Ishikawa (cell line): ENCODE results near the gene JARID2.

ENCODE experiments used
- CEBPB ChIP-seq: IDR thresholded peaks from 2 replicates; pipeline ENCODE4 v1.6.1; 2012
- CREB1 ChIP-seq: IDR thresholded peaks from 2 replicates; pipeline ENCODE4 v1.6.1; 2012; ENCODE audit warnings: low read depth
- EGR1 ChIP-seq: IDR thresholded peaks from 2 replicates; pipeline ENCODE4 v1.6.1; 2012
- EP300 ChIP-seq: IDR thresholded peaks from 2 replicates; pipeline ENCODE4 v1.6.1; 2012; ENCODE audit warnings: borderline replicate concordance
- FOXM1 ChIP-seq: IDR thresholded peaks from 2 replicates; pipeline ENCODE4 v1.6.1; 2012; ENCODE audit warnings: low read depth, borderline replicate concordance
- MAX ChIP-seq: IDR thresholded peaks from 2 replicates; pipeline ENCODE4 v1.6.1; 2012
- NFIC ChIP-seq: IDR thresholded peaks from 2 replicates; pipeline ENCODE4 v1.6.1; 2012
- RAD21 ChIP-seq: IDR thresholded peaks from 2 replicates; pipeline ENCODE4 v1.6.1; 2012; ENCODE audit warnings: low read depth
- REST ChIP-seq: IDR thresholded peaks from 2 replicates; pipeline ENCODE4 v1.6.1; 2012; ENCODE audit warnings: low read depth, mild to moderate bottlenecking
- TAF1 ChIP-seq: IDR thresholded peaks from 2 replicates; pipeline ENCODE4 v1.6.1; 2012; ENCODE audit warnings: low read depth, mild to moderate bottlenecking
- TCF12 ChIP-seq: IDR thresholded peaks from 2 replicates; pipeline ENCODE4 v1.6.1; 2012; ENCODE audit warnings: low read depth
- TEAD4 ChIP-seq: IDR thresholded peaks from 2 replicates; pipeline ENCODE4 v1.6.1; 2012
- YY1 ChIP-seq: IDR thresholded peaks from 2 replicates; pipeline ENCODE4 v1.6.1; 2012; ENCODE audit warnings: low read depth
- ZBTB7A ChIP-seq: IDR thresholded peaks from 2 replicates; pipeline ENCODE4 v1.6.1; 2012; ENCODE audit warnings: low read depth
- TF ChIP-seq, protein P1 (sequence below): IDR thresholded peaks from 2 replicates; pipeline ENCODE4 v1.6.1; 2012

Gene JARID2

GRCh38 chr6:15398633-15399275 lies 152.9 kb downstream of the JARID2 start:
- TF ChIP-seq CREB1 (no peak), TAF1 (no peak), TEAD4 (no peak), REST (no peak)

DNA sequence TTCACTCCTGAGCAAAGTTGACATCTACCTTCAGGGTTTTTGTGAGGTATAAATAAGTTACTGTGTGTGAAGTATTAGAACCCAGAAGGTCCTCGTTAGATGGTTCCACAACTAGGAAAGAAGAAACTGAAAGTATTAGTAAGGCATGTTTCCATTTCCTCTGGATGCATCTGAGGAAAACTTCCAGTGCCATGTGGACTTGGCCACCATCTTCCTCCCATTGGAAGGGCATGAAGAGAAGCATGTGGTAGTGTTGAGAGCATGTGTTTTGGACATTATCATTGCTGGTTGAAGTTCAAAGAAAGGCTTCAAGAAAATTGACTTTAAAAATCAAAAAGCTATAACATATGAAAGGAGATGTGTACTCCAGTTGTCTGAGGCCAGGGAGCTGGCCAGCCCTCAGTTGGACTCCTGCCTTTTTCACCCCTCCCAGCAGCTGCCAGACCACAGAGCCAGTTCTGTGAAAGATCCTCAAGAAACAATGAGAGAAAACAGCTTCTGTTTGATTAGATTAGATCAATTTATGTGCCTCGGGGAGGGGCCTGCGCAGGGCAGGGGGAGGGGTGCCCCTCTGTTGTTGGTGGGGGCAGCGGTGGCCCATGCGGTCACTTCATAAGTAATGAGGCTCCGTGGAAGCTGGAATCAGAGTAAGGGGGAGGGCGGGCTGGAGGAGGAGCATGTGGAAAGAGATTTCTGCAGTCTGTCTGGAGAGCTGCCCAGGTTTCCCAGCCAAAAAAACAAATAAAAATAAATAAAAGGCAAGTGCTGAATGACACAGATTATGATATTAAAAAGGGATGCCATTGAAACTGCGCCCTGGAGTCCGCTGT lies 154.0 kb downstream of the JARID2 start:
- TF ChIP-seq MAX (no peak), RAD21 (no peak), TEAD4 (no peak), REST (no peak), EGR1 (no peak), FOXM1 (no peak), ZBTB7A (no peak), TAF1 (no peak), YY1 (no peak), CREB1 (no peak), TCF12 (no peak), EP300 (no peak), CEBPB (no peak), NFIC (no peak)
- TF ChIP-seq, protein P1, sequence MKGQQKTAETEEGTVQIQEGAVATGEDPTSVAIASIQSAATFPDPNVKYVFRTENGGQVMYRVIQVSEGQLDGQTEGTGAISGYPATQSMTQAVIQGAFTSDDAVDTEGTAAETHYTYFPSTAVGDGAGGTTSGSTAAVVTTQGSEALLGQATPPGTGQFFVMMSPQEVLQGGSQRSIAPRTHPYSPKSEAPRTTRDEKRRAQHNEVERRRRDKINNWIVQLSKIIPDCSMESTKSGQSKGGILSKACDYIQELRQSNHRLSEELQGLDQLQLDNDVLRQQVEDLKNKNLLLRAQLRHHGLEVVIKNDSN = no peak

GRCh38 chr6:15400572-15401004 lies 154.7 kb downstream of the JARID2 start:
- TF ChIP-seq ZBTB7A (no peak), EP300 (no peak), REST (no peak), FOXM1 (no peak), YY1 (no peak), TEAD4 (no peak), TCF12 (no peak)

- TF ChIP-seq CREB1 (no peak), EP300 (no peak), TCF12 (no peak), REST (no peak), TAF1 (no peak), TEAD4 (no peak), EGR1 (no peak), CEBPB (no peak), NFIC (no peak), FOXM1 (no peak), YY1 (no peak)
Observed at GRCh38 chr6:15401120-15401519, 155.3 kb downstream of the JARID2 start.
